Activated gamma-delta T cell treated with anti-CD3 and anti-CD28 coated beads, Interleukin-2, amount 50 U/mL, for 16 hours (primary cell): ENCODE measurements around the gene NFE2L2.
"Not testable (repeated sequence)": the region's sequence is repeated elsewhere in the genome, so short reads cannot be mapped to it uniquely, and the experiment has no call there.

Experiments
- DNase-seq: peaks from one replicate; pipeline ENCODE4 v3.0.0-alpha.2; 2020; ENCODE audit warnings: low read depth

NFE2L2 gene

DNA sequence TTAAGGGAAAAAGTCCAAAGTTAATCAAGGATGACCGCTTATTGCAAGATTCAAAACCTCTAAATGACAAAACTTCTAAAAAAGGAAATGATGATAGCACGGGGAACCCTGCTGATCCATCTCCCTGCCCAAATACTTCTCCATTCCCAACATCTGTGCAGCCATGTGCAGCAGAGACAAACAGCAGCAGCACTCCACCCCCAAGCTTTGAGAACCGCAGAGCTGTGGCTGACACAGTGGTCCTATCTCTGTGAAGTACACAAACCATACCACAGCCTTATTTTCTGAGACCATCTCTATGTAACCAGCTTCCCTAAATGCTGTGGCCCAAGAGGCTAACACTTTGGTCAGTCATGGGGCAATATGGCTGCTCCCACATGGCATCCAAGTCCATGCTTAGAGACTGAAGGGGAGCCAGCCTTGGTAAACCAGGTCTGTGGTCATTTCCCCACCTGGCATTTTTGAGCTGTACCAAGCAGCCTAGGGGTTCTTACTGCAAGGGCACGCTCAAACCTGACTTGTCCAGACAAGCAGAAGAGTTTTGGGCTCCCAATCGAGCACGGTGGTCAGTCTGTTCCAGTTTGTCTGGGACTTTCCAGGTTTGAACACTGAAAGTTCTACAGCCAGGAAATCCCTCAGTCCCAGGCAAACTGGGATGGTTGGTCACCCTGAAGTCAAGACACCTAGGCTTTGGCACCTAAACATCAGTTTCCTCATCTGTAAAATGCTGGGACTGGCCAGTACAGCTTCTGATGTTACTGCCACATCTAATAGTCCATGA is 17.1 kb upstream of the NFE2L2 start:
- no peak for DNase-seq

DNA sequence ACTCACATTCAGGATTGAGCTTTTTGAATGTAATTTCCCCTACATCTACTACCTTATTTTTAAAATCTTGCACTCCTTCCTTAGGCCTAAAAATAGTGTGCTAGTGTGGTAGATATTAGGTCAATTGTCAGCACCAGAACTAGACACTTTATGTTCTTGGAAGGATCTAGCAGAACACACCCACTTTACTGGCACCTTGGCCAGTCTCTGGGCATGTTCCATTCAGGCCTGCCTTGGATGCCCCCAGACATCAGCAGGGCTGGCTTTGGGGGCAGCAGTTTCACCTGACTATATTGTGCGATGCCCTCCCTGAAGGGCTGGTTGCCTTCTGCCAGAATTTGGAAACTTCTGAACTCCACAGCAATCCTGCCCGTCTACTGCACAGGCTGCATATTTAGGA is 15.3 kb upstream of the NFE2L2 start:
- no peak for DNase-seq

DNA sequence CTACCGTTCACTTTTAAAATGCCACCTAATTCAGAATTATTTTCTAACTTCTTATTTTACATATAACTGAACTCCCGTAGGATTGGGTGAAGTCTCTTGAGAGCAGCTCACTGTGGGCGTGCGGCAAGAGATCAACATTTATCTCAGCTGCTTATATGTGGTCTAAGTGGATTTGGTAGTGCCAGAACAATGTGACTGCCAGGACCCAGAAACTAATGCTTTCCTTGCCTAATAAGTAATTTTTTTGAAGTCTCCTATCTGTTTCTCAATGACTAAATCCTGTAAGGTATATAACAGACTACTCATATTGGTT is 11.2 kb upstream of the NFE2L2 start:
- no peak for DNase-seq

DNA sequence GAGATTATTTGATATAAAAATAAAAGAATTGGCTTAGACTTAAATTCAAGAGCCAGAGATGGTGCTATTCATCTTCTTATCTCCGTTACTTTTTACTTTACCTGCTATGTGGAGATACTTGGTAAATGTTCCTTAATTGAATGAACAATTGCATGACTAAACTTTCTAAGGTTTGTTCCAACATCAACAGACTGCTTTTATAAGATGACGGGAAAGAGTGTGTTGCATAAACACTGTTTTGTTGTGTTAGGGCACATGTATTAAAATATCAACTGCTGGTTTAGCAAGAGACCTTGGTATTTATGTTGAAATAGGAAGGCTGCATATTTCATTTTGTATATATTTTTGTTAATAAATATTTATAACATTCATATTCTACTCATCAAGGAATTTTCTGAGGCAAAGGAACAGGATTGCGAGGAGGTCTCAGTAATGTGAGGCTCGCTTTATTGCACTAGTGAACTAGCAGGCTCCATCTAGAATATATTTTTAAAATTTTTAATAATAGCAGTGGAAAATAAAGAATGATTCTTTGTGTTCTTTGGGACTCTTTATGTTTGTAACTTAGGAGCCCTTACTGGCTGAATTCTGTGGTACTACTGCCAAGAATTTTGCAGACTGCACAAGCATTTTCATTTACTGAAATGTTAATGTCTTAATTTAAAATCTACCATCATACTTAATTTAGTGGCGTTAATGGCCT is 10.7 kb upstream of the NFE2L2 start:
- no peak for DNase-seq

DNA sequence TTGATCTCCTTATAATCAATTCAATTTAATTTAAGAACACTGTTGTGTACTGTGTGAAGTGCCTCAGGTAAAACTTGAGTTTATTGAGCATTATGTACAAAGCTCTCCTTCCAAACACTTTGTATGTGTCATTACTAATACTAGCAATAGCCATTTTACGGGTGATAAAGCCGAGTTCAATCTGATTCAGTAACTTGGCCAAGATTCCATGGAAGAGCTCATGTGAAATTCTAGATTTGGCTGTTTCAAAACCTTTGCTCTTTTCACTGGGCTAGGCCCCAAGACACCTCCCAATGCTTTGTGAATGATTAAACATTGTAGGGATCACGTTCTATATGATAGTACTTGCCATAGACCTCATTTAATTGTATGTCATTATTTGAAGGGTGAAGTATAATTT is 8.9 kb upstream of the NFE2L2 start:
- DNase-seq, result no peak

DNA sequence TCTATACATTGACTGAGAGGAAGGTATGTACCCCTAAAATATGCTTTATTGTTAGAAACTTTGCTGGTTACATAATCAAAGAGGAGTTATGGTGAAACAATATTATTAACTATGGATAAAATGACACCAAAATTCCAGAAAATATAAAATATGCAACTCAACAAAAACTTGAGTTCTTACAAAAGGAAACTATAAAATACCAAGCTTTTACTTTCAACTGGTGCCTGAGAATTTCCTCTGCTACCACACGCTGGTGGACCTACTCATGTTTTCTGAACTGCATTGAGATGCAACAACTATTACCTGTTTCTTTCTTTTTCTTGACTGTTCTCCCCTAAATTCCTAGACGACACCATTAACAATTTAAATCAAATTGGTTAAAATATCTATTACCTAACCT is 8.2 kb upstream of the NFE2L2 start:
- DNase-seq, result no peak

DNA sequence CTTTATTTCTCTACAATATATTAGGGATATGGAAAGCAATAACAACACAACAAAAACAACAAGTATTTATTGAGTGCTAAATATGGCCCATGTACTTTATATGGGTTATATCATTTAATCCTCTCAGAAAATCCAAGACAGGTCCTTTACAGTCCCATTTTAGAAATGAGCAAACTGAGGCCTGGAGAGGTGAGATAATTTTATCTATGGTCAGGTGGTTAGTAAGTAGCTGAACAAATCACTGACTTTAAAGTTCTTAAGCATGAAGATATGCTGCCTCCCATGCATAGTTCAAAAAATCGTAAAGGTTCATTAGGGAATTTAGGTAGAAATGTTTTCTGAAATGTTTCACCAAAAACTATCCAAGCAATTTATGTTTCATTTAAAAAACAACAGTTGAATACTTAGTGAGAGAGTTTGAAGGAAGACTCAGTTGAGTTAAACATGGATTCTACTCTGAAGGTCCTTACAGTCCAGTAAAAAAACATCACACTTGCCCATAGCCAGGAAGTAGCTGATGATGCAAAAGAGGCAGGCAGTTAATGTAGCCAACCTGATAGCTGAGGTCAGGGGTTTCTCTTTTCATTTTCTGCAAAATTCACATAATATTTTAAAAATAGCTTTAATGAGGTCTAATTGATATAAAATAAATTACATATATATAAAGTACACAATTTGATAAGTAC is 7.6 kb upstream of the NFE2L2 start:
- DNase-seq, result no peak

DNA sequence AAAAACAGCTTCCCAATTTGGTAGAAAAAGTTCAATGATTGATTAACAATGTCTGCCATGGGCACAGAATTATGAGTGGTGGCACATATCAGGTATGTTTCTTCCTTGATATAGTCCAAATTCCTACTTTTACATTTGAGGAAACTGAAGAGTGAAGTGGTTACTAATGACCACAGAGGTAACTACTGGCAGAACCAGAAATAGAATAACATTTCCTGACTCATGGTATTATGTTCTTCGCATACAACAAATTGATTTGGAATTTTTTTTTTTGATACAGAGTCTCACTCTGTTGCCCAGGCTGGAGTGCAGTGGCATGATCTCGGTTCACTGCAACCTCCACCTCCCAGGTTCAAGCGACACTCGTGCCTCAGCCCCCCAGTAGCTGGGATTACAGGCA is 6.0 kb upstream of the NFE2L2 start:
- DNase-seq, result no peak

DNA sequence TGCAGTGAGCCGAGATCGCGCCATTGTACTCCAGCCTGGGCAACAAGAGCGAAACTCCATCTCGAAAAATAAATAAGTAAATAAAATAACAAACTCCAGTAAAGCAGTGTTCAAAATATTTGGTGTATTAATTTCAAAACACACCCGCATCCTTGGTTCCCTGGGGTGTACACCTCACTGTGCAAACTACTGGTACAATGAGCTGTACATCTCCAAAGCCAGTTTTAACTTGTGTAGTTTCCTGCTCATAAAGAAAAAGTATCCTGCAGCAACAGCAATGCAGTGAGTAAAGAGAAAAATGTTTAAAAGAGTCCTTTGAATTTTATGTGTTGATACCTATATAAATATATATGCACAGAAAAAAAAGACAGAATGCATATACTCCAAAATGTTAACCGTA is 4.4 kb upstream of the NFE2L2 start:
- no peak for DNase-seq

DNA sequence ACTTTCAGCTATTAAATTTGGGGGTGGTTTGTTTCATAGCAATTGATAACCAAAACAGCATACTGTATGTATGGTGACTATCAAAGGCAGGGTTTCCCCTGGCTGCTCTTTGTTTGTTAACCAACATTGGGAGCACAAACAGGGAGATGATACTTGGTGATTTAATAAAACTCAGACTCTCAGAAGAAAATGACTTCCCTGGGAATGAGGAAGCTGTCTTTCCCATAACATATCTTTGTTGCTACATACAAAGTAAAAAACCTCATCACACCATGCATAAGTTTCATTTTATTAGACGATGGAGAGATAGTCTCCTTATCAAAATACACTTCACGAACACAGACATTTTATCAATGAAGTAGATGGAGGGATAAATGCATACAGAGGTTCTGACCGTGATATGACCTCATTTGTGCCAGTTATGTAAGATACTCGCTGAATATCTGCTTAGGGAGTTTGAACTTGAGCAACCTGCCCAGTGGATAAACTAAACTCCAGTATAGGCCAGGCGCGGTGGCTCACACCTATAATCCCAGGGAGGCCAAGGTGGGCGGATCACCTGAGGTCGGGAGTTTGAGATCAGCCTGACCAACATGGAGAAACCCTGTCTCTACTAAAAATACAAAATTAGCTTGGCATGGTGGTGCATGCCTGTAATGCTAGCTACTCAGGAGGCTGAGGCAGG is 3.8 kb upstream of the NFE2L2 start:
- no peak for DNase-seq

DNA sequence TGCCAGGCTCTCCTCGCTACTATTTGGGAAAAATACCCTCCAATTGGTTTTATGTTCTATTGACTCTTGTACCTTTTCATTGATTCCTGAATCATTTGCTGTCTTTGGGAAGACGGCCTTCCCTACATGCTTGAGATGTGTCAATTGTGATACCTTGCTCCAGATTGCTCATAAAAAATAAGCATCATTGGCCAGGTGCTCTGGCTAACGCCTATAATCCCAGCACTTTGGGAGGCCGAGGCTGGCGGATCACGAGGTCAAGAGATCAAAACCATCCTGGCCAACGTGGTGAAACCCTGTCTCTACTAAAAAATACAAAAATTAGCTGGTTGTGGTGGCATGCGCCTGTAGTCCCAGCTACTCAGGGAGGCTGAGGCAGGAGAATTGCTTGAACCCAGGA is 2.4 kb upstream of the NFE2L2 start:
- not testable (repeated sequence) for DNase-seq

DNA sequence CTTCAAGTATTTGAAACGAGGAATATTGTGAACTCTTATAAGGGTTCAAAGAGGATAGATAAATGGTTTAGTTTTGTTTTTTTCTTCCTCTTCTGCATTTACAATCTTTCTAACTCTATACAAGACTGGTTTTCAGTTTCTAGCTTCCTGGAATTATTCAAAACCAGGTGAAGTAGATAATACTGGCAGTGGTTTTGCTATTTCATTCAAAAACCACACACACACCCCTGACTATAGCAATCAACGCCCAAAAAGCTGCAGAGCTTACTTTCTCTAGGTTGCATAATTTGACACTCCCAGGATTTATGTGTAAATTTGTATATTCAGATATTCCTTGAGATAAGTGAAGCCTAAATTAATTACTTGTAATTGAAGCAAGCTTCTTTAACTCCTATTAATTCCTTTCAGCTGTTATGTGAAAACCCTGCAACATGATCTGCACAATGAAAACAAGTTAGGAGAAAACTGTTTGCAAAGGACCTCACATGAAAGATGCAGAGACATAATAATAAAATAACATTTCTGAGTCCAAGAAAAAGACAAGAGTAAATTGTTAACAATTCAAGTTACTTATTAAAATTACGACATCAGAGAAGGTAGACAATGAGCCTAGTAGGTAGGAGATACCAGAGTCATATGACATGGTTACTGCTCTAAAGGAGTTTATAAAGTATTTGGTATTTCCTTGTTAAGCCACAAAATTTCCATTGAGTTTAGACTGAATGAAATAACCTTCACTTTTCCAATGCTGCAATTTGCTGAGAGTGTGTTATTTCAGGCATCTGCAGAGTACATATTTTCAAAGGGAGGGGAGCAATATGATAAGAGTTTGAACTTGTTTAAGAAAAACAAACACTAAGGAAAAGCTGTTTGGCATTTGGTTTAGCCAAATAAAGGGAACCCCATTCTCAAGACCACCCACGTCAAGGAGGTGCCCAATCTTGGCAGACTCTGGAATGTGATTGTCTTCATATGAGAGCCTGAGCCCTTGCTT is 1.6 kb upstream of the NFE2L2 start:
- DNase-seq, result no peak

DNA sequence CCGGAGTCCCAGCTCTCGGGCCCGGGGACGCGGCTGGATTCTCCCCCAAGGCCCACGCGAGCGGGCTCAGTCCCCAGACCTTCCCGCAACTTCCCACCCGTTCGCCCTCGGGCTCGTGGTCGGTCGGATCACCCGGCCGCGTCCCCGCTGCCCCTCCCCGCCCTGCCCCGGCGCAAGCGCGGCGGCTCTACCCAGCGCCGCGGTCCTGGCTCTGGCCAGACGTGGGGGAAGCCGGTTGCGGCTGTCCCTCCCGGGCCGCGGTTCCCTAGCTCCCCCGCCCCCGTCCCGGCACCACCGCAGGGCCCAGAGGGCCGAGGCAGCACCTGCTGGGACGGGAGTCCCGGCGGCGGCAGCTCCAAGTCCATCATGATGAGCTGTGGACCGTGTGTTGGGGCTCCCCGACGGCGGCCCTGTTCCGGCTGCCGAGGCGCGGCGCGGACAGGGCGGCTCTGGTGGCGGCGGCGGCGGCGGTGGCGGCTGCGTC is 276 bp downstream of the NFE2L2 start:
- no peak for DNase-seq

DNA sequence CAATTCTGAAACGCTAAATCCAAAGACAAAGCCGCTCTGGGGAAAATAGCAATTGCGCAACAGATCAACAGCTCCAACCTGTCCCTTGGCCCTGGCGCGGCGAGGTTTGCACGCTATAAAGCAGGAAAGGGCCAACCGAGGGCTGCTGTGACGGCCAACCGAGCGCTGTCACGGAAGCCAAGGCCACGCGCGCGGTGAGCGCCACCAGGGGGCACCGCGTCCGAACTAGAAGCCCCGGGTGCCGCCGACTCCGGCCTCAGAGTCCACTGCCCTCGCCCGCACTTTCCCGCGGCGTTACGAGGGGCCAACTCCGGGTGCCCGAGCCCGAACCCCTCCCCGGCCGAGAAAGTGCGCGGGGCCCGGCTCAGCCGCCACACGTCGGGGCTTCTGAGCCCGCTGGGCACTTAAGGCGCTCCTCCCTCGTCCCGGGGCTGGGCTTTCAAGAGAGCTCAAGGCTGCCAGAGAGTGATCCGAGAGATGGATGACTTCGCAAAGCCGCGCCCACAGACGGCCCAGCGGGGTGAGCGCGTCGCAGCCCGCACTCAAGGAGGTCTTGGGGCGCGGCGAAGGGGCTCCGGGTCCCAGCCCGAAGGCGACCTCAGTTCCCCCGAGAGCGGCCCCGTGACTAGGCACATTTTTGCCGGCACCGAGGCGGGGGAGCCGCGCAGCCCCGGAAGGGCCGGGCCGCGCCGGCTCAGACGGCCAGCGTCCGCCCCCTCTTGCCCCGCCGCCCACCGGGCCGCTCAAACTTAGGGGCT is 897 bp downstream of the NFE2L2 start:
- DNase-seq, result peak; percentile 94

DNA sequence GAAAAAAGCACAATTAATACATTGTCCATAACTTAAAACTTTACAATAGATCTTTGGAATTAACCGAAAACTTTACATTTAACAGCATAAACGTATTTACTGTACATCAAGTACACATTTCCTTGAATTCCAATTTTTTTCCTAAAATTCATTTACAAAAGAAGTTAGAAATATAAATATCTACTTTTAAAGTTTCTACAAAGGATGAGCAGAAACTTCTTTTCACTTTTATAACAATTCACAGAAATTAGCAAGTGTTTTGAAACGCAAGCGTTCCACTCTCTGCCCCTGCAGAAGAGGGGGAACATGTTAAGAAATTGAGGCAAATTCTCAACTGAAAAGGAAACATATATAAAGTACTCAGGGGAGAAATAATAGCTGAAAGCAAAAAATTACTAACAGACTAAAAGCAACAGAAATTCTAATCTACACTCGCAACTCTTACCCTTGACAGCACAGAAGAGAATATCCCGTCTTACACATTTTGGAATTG is 1.5 kb downstream of the NFE2L2 start:
- no peak for DNase-seq

DNA sequence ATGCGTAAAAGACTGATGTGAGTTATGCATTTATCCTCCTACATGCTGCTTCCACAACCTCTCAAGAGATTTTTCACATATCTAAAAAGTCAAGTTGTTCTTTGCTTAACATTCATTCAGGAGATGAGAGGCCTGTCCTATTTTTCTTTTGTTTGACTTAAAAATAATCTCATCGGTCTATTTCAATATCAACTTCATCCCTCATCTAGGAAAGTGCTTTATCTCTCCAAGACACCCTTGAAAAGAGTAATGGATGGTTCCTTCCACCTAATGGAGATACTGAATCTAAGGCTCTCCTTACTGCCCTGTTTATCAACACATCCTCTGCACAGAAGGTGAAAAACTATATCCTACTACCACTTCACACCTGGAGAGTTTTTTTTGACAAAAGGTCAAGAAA is 2.4 kb downstream of the NFE2L2 start:
- no peak for DNase-seq

DNA sequence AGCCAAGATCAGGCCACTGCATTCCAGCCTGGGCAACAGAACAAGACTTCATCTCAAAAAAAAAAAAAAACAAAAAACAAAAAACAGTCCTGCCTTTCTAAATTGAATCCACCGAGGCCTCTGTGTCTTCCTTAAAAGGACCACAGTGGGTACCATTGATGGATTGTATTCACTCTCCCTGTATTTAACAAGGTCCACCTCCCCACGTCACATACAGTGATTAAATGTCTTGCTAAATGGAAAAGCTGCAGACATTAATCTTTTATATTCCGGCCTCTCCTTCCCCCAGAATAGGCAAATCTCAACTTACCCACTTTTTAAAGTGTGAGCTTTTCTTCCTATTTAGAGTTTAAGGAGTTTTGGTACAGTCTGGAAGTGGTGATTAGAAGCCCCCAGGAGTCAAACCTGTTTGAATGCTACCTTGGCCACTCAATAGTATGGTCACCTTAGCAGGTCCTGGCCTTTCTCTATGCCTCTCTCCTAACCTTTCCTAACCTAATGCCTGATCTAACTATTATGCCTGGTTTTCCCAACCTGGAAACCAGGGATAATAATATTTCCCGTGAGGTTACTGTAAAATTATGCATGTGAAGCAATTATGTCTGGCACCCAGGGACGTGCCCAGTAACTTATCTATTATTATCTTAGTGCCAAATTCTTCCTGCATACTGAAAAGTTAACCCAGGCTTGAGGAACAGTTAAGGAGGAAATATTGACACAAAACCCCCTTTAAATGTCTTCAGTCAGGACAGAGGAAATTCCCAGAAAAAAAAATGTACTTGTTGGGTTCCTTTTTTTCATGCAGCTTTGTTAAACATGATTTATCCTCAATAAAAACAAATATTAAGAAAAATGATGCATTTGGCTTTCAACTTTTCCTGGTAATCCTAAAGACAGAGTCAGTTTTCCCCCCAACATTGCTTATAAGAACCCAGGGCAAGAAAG is 3.1 kb downstream of the NFE2L2 start:
- no peak for DNase-seq

DNA sequence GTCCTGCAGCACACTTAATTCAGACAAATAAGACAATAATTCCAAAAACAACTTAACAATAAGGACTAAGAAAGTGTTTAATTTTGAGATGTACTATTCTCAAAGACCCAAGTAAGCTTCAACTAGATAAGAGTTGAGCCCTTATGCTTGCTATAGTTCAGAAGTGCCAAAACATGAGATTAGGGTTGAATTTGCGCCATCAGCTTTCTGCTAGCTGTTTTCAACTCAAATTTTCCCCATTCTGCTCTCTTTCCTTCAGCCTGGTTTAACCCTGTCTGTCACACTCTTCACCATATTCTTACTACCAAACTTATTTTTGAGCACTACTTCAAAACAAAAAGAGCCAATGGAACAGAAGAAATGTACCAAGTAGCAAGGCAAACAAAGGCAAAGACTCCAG is 4.1 kb downstream of the NFE2L2 start:
- no peak for DNase-seq

DNA sequence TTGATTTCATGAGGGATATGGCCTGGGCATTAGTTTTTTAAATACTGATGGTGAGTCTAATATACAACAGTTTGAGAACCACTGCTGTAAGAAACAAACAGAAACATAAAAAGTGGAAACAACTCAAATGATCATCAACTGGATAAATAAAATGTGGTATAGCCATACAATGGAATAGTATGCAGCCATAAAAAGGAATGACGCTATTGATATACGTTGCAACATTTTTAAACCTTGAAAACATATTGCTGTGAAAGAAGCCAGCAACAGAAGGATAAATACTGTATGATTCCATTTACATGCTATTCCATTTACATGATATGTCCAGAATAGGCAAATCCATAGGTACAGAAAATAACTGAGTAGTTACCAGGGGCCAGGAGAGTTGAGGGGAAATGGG is 6.5 kb downstream of the NFE2L2 start:
- DNase-seq, result no peak
